Neural cell (in vitro differentiated cells): ENCODE results near the gene GIPC2.

Experiments
- EP300 ChIP-seq: fragments of 450-650 bp; conservative IDR thresholded peaks from 2 replicates; pipeline ENCODE4 v1.6.1; 2014; ENCODE audit warnings: antibody characterized with exemption, mild to moderate bottlenecking, moderate library complexity; ENCODE audit not compliant: poor library complexity, severe bottlenecking
- EZH2 ChIP-seq: fragments of 200-600, 300-800 bp; shearing (Covaris generic), sonication (generic); IDR thresholded peaks from 2 replicates; pipeline ENCODE4 v1.6.1; 2014; ENCODE audit warnings: antibody characterized with exemption, low read length, borderline replicate concordance, mild to moderate bottlenecking; ENCODE audit not compliant: insufficient read depth, poor library complexity, severe bottlenecking
- MXI1 ChIP-seq: fragments of 450-650 bp; conservative IDR thresholded peaks from 2 replicates; pipeline ENCODE4 v1.6.1; 2014; ENCODE audit warnings: antibody characterized with exemption, mild to moderate bottlenecking; ENCODE audit not compliant: poor library complexity, severe bottlenecking
- POLR2AphosphoS5 ChIP-seq: IDR thresholded peaks from 2 replicates; pipeline ENCODE4 v1.6.1; 2012
- TAF1 ChIP-seq: IDR thresholded peaks from 2 replicates; pipeline ENCODE4 v1.6.1; 2012; ENCODE audit warnings: low read depth
- TF ChIP-seq, protein P1 (sequence below): IDR thresholded peaks from 2 replicates; pipeline ENCODE4 v1.6.1; 2012; ENCODE audit warnings: borderline replicate concordance
- TF ChIP-seq, protein P2 (sequence below): fragments of 450-650 bp; IDR thresholded peaks from 2 replicates; pipeline ENCODE4 v1.5.1; 2014; ENCODE audit warnings: antibody characterized with exemption, mild to moderate bottlenecking, moderate library complexity; ENCODE audit not compliant: poor library complexity, severe bottlenecking

DNA sequence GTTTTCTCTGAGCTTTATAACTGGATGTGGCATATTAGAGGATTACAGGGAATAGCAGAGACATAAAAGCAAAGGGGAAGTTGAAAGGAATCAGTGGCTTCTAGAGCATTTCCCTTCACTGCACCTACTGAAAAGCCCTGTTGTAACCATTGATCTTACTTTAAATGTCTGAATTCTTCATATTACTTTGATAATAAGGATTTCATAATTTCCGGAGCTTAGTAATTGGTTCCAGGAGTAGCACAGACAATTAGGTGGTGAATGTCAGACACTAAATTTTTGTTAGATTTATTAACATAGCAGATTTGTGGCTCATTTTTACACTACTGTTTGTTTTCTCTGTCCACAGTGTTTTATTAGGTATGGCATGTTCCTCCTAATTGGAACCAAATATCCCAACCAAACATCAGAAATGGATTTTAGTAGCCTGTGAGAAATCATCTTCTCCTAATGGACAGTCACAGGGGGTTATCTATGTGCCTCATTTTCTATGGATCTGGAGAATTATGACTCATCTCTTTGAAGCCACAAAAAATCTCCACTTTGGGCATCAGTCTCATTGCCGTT lies 100.5 kb downstream of the GIPC2 start:
- TF ChIP-seq EZH2 (no peak), MXI1 (no peak), POLR2AphosphoS5 (no peak), EP300 (no peak), TAF1 (no peak)
- TF ChIP-seq, protein P1, sequence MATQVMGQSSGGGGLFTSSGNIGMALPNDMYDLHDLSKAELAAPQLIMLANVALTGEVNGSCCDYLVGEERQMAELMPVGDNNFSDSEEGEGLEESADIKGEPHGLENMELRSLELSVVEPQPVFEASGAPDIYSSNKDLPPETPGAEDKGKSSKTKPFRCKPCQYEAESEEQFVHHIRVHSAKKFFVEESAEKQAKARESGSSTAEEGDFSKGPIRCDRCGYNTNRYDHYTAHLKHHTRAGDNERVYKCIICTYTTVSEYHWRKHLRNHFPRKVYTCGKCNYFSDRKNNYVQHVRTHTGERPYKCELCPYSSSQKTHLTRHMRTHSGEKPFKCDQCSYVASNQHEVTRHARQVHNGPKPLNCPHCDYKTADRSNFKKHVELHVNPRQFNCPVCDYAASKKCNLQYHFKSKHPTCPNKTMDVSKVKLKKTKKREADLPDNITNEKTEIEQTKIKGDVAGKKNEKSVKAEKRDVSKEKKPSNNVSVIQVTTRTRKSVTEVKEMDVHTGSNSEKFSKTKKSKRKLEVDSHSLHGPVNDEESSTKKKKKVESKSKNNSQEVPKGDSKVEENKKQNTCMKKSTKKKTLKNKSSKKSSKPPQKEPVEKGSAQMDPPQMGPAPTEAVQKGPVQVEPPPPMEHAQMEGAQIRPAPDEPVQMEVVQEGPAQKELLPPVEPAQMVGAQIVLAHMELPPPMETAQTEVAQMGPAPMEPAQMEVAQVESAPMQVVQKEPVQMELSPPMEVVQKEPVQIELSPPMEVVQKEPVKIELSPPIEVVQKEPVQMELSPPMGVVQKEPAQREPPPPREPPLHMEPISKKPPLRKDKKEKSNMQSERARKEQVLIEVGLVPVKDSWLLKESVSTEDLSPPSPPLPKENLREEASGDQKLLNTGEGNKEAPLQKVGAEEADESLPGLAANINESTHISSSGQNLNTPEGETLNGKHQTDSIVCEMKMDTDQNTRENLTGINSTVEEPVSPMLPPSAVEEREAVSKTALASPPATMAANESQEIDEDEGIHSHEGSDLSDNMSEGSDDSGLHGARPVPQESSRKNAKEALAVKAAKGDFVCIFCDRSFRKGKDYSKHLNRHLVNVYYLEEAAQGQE, result no peak
- TF ChIP-seq, protein P2, sequence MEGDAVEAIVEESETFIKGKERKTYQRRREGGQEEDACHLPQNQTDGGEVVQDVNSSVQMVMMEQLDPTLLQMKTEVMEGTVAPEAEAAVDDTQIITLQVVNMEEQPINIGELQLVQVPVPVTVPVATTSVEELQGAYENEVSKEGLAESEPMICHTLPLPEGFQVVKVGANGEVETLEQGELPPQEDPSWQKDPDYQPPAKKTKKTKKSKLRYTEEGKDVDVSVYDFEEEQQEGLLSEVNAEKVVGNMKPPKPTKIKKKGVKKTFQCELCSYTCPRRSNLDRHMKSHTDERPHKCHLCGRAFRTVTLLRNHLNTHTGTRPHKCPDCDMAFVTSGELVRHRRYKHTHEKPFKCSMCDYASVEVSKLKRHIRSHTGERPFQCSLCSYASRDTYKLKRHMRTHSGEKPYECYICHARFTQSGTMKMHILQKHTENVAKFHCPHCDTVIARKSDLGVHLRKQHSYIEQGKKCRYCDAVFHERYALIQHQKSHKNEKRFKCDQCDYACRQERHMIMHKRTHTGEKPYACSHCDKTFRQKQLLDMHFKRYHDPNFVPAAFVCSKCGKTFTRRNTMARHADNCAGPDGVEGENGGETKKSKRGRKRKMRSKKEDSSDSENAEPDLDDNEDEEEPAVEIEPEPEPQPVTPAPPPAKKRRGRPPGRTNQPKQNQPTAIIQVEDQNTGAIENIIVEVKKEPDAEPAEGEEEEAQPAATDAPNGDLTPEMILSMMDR, result no peak
